ENCODE measurements around the gene CFL2. TPM values are rescaled to one million over a fixed set of nuclear protein-coding genes. Genes with fewer than 3 reads are reported as not detected.
A peak's percentile ranks its signal among the peaks of the same experiment; 100 is the strongest.

Gene CFL2
- total RNA-seq, 4 donors from 2014 or later, result 35.3 to 69.4 (median 67.4) TPM

DNA sequence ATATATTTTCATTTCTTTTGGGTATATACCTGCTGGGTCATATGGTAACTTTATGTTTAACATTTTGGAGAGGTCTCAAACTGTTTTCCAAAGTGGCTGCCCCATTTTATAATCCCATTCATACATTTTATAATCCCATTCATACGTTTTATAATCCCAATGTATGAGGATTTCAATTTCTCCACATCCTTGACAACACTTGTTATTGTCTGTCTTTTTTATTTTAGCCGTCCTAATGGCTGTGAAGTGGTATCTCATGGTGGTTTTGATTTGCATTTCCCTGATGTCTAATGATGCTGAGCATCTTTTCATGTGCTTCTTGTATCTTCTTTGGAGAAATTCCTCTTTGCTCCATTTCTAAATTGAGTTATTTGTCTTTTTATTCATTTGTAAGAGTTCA, 6.7 kb upstream of the CFL2 start:
- ATAC-seq (ENCODE audit: low FRiP score), result no peak
- no peak for DNase-seq (ENCODE audit: low spot score)
- no peak for TF ChIP-seq CTCF (IDR thresholded peaks at IDR 0.05)

DNA sequence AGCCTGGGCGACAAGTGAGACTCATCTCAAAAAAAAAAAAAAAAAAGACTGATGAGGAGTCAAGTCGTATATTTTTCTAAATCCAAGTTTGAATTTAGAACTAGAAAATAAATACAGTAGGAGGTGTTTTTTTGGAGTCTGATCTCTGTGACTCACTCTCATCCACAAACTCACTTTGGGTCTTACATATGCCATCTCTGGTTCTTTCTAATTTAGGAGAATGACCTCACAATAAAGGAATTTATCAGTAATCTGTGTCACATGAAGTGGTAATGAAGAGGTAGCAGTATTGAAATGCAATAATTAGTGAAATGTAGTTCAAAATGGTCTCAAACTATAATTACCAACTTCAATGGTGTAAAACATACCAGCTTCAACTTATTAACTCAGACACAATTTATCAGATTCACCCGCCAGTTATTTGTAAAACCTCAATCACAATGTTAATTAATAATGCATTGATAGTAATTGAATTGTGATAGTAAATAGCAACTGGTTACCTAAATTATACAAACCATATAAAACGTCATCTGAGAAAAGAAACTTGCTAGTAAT, 4.4 kb upstream of the CFL2 start:
- ATAC-seq (ENCODE audit: low FRiP score) (no peak), DNase-seq (ENCODE audit: low spot score) (no peak)
- no peak for TF ChIP-seq CTCF (IDR thresholded peaks at IDR 0.05)

GRCh38 chr14:34715127-34715863, 902 bp upstream of the CFL2 start:
- DNase-seq (ENCODE audit: low spot score) (no peak), ATAC-seq (ENCODE audit: low FRiP score) (peak; percentile 31)
- no peak for TF ChIP-seq CTCF (IDR thresholded peaks at IDR 0.05)

GRCh38 chr14:34713681-34714319, 593 bp downstream of the CFL2 start:
- no peak for TF ChIP-seq CTCF (IDR thresholded peaks at IDR 0.05)
- ATAC-seq (ENCODE audit: low FRiP score), result peak; percentile 35
- no peak for DNase-seq (ENCODE audit: low spot score)

DNA sequence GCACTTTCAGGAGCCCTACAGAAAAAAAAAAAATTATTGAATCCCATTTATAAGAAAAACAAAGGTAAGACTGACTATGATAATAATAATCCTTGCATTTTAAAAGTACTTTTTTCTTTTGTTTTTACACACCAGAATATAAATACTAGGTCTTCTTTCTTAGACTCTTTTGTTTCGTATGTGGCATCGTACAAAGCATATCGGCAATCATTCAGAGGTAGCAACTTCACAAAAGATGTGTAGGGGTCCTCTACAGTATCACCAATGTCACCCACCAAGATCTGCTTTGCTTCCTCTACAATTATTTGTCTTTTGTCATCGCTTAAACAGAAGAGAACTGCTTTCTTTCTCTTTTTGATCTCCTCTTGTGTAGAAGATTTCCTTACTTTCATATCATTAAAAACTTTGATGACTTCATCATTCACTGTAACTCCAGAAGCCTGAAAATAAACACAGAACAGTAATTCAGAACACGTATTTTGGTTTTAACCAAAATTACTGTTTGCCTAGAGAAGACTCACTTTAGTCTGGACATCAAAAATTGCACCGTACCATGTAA, 1.2 kb downstream of the CFL2 start:
- ATAC-seq (ENCODE audit: low FRiP score) (no peak), DNase-seq (ENCODE audit: low spot score) (no peak)
- TF ChIP-seq CTCF (IDR thresholded peaks at IDR 0.05), result no peak

DNA sequence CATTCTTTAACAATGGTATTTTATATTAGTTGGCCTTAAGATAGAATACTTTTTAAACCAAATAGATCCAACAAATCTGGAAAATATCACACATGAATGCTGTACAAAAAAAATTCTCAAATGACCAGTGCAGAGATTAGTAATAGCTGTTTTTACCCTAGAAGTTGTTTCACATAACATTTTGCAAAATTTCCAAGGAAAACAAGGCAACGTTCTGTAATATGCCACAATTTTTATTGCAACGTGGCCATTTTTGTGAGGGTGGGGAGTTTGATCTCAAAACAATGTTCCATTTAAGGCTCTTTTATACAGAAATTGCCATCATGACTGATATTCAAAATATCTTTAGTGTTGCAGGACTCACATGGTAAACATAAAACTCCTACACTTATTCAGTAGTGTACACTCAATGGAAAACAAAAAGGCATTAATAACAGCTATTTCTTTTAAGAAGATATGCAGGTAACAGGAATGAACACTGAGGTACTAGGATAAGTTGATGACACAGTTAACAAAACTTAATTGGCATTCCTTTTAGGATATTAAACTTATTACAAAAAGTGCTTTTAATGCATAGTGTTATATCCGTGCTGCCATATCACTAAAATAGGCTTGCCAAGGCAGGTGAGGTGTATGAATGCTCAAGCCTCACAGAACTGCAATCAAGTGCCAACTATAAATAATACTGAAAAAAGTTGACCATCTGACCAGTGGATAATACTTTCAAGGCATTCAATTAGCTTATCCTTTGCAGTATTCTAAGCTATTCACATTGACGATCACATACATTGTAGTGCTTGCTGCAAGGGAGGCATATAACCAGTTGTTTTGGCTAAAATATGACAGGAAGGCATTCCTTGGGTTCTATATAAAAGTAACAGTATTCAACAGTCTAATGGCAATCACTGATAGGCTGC, 2.3 kb downstream of the CFL2 start:
- DNase-seq (ENCODE audit: low spot score) (no peak), ATAC-seq (ENCODE audit: low FRiP score) (no peak)
- no peak for TF ChIP-seq CTCF (IDR thresholded peaks at IDR 0.05)
